ENCODE data around the gene INPPL1.

Gene INPPL1

DNA sequence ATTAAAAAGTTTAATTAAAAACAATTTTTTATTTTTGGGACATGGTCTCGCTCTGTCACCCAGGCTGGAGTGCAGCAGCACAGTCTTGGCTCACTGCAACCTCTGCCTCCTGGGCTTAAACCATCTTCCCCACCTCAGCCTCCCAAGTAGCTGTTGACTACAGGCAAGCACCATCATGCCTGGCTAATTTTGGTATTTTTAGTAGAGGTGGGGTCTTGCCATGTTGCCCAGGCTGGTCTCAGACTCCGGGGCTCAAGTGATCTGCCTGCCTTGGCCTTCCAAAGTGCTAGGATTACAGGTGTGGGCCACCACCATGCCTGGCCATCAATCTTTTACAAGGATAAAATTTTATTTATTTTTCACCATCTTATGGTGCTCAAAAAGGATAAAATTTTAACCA is 62.7 kb downstream of the INPPL1 start:
- DNase-seq (ENCODE audit: low read depth) = no peak
